Stimulated activated naive B cell treated with anti-CD40 and anti-IgM and Interleukin-4, amounts not matched to agents 10 μg/mL and 1 μg/mL and 100 μg/mL, for 72 hours (primary cell): Measurements from ENCODE around the gene ERC2.

ENCODE experiments used
- ATAC-seq, 2 donors: fragments of 150-1000 bp; cut with Tn5 transposase; replicated peaks; 2 replicates each; pipeline ENCODE4 v1.10.0; 2021; ENCODE audit warnings: moderate library complexity in 1 of 2
- DNase-seq: peaks from one replicate; pipeline ENCODE4 v3.0.0; 2021
- H3K27ac Mint-ChIP-seq: one replicate; pipeline ENCODE4 v1.8.0; 2022; ENCODE audit warnings: mild to moderate bottlenecking, mixed read lengths
- H3K27me3 Mint-ChIP-seq, 2 donors: one replicate each; pipeline ENCODE4 v1.8.0; 2022; ENCODE audit warnings: mixed read lengths in 2 of 2
- H3K36me3 Mint-ChIP-seq, 2 donors: one replicate each; pipeline ENCODE4 v1.8.0; 2022; ENCODE audit warnings: mixed read lengths in 2 of 2, mild to moderate bottlenecking in 1 of 2
- H3K4me1 Mint-ChIP-seq, 2 donors: one replicate each; pipeline ENCODE4 v1.8.0; 2022; ENCODE audit warnings: mixed read lengths in 2 of 2, mild to moderate bottlenecking in 1 of 2
- H3K4me3 Mint-ChIP-seq, 2 donors: one replicate each; pipeline ENCODE4 v1.8.0; 2022; ENCODE audit warnings: mild to moderate bottlenecking in 2 of 2, mixed read lengths in 2 of 2, moderate library complexity in 1 of 2
- H3K9me3 Mint-ChIP-seq, 2 donors: one replicate each; pipeline ENCODE4 v1.8.0; 2022; ENCODE audit warnings: mixed read lengths in 2 of 2, mild to moderate bottlenecking in 1 of 2

Gene ERC2

GRCh38 chr3:55538158-55538557 is 930.1 kb downstream of the ERC2 start:
- no peaks in the 10 kb centered on the region for H3K4me1 Mint-ChIP-seq
- H3K27me3 Mint-ChIP-seq, result no peaks in the 10 kb centered on the region
- DNase-seq (no peak), ATAC-seq (no peak)
- no peaks in the 10 kb centered on the region for H3K36me3 Mint-ChIP-seq
- no peak overlapping the region for H3K27ac Mint-ChIP-seq
- H3K9me3 Mint-ChIP-seq, result peaks cover 0 to 3% of the 10 kb centered on the region in 2 donors
- H3K4me3 Mint-ChIP-seq, result no peak overlapping the region

GRCh38 chr3:55537563-55537962 is 930.7 kb downstream of the ERC2 start:
- DNase-seq, result no peak
- H3K4me1 Mint-ChIP-seq, result no peaks in the 10 kb centered on the region
- H3K27me3 Mint-ChIP-seq, result no peaks in the 10 kb centered on the region
- no peak overlapping the region for H3K4me3 Mint-ChIP-seq
- no peak for ATAC-seq
- H3K36me3 Mint-ChIP-seq, result no peaks in the 10 kb centered on the region
- peaks cover 0 to 2% of the 10 kb centered on the region in 2 donors for H3K9me3 Mint-ChIP-seq
- H3K27ac Mint-ChIP-seq, result no peak overlapping the region

- H3K36me3 Mint-ChIP-seq, result no peaks in the 10 kb centered on the region
- ATAC-seq (no peak), DNase-seq (no peak)
- no peaks in the 10 kb centered on the region for H3K27me3 Mint-ChIP-seq
- peaks cover 0 to 2% of the 10 kb centered on the region in 2 donors for H3K9me3 Mint-ChIP-seq
- no peaks in the 10 kb centered on the region for H3K4me1 Mint-ChIP-seq
- H3K4me3 Mint-ChIP-seq, result no peak overlapping the region
- no peak overlapping the region for H3K27ac Mint-ChIP-seq
Observed at GRCh38 chr3:55537129-55537528, 931.1 kb downstream of the ERC2 start.

GRCh38 chr3:55534876-55535275 is 933.4 kb downstream of the ERC2 start:
- H3K9me3 Mint-ChIP-seq, result peaks cover 0 to 2% of the 10 kb centered on the region in 2 donors
- DNase-seq, result no peak
- no peak for ATAC-seq
- H3K27me3 Mint-ChIP-seq, result no peaks in the 10 kb centered on the region
- no peaks in the 10 kb centered on the region for H3K4me1 Mint-ChIP-seq
- no peaks in the 10 kb centered on the region for H3K36me3 Mint-ChIP-seq
- no peak overlapping the region for H3K27ac Mint-ChIP-seq
- no peak overlapping the region for H3K4me3 Mint-ChIP-seq

- no peak overlapping the region for H3K27ac Mint-ChIP-seq
- H3K27me3 Mint-ChIP-seq, result no peaks in the 10 kb centered on the region
- DNase-seq (no peak), ATAC-seq (no peak)
- H3K36me3 Mint-ChIP-seq, result no peaks in the 10 kb centered on the region
- H3K9me3 Mint-ChIP-seq, result peaks cover under 1 to 2% of the 10 kb centered on the region in 2 donors
- no peak overlapping the region for H3K4me3 Mint-ChIP-seq
- no peaks in the 10 kb centered on the region for H3K4me1 Mint-ChIP-seq
Observed at GRCh38 chr3:55532806-55533205, 935.5 kb downstream of the ERC2 start.

GRCh38 chr3:55531321-55531720 is 936.9 kb downstream of the ERC2 start:
- Mint-ChIP-seq H3K4me3 (no peak overlapping the region), H3K27me3 (no peaks in the 10 kb centered on the region), H3K4me1 (no peaks in the 10 kb centered on the region), H3K9me3 (peaks cover 2 to 6% of the 10 kb centered on the region in 2 donors), H3K36me3 (no peaks in the 10 kb centered on the region), H3K27ac (no peak overlapping the region)
- no peak for ATAC-seq
- no peak for DNase-seq

- H3K27ac Mint-ChIP-seq, result no peak overlapping the region
- no peaks in the 10 kb centered on the region for H3K4me1 Mint-ChIP-seq
- DNase-seq (no peak), ATAC-seq (no peak)
- H3K27me3 Mint-ChIP-seq, result peaks cover 0 to 4% of the 10 kb centered on the region in 2 donors
- H3K36me3 Mint-ChIP-seq, result no peaks in the 10 kb centered on the region
- peaks cover 0 to 6% of the 10 kb centered on the region in 2 donors for H3K9me3 Mint-ChIP-seq
- H3K4me3 Mint-ChIP-seq, result no peak overlapping the region
Observed at GRCh38 chr3:55527361-55527760, 940.9 kb downstream of the ERC2 start.

GRCh38 chr3:55526332-55527030 is 941.8 kb downstream of the ERC2 start:
- no peak for ATAC-seq
- no peak overlapping the region for H3K27ac Mint-ChIP-seq
- no peaks in the 10 kb centered on the region for H3K36me3 Mint-ChIP-seq
- H3K27me3 Mint-ChIP-seq, result peaks cover 0 to 4% of the 10 kb centered on the region in 2 donors
- no peak overlapping the region for H3K4me3 Mint-ChIP-seq
- no peak for DNase-seq
- H3K4me1 Mint-ChIP-seq, result no peaks in the 10 kb centered on the region
- peaks cover 0 to 6% of the 10 kb centered on the region in 2 donors for H3K9me3 Mint-ChIP-seq

- no peak for DNase-seq
- Mint-ChIP-seq H3K27me3 (peaks cover 0 to 4% of the 10 kb centered on the region in 2 donors), H3K9me3 (peaks cover 0 to 6% of the 10 kb centered on the region in 2 donors), H3K4me1 (no peaks in the 10 kb centered on the region), H3K36me3 (no peaks in the 10 kb centered on the region), H3K4me3 (no peak overlapping the region), H3K27ac (no peak overlapping the region)
- ATAC-seq, result no peak
Observed at GRCh38 chr3:55525436-55525835, 942.8 kb downstream of the ERC2 start.

GRCh38 chr3:55524565-55525244 is 943.6 kb downstream of the ERC2 start:
- ATAC-seq, result no peak
- H3K9me3 Mint-ChIP-seq, result peaks cover 0 to 6% of the 10 kb centered on the region in 2 donors
- H3K4me1 Mint-ChIP-seq, result no peaks in the 10 kb centered on the region
- DNase-seq, result no peak
- H3K4me3 Mint-ChIP-seq, result no peak overlapping the region
- no peak overlapping the region for H3K27ac Mint-ChIP-seq
- no peaks in the 10 kb centered on the region for H3K36me3 Mint-ChIP-seq
- H3K27me3 Mint-ChIP-seq, result peaks cover 0 to 4% of the 10 kb centered on the region in 2 donors

- Mint-ChIP-seq H3K27ac (no peak overlapping the region), H3K36me3 (no peaks in the 10 kb centered on the region), H3K4me1 (no peaks in the 10 kb centered on the region), H3K27me3 (peaks cover 0 to 4% of the 10 kb centered on the region in 2 donors), H3K9me3 (peaks cover 0 to 6% of the 10 kb centered on the region in 2 donors), H3K4me3 (no peak overlapping the region)
- no peak for ATAC-seq
- DNase-seq, result no peak
Observed at GRCh38 chr3:55523471-55523870, 944.8 kb downstream of the ERC2 start.

- no peak for DNase-seq
- no peak overlapping the region for H3K4me3 Mint-ChIP-seq
Observed at GRCh38 chr3:55521738-55522421, 946.4 kb downstream of the ERC2 start.

GRCh38 chr3:55521064-55521737 is 947.1 kb downstream of the ERC2 start:
- H3K27me3 Mint-ChIP-seq, result peaks cover 0 to 4% of the 10 kb centered on the region in 2 donors
- H3K9me3 Mint-ChIP-seq, result no peaks in the 10 kb centered on the region
- H3K4me3 Mint-ChIP-seq, result no peak overlapping the region
- ATAC-seq, result no peak
- H3K4me1 Mint-ChIP-seq, result no peaks in the 10 kb centered on the region
- no peak for DNase-seq
- H3K36me3 Mint-ChIP-seq, result no peaks in the 10 kb centered on the region
- no peak overlapping the region for H3K27ac Mint-ChIP-seq

More at GRCh38 chr3:55521738-55522421, 946.4 kb downstream of the ERC2 start:
- peaks cover 0 to 4% of the 10 kb centered on the region in 2 donors for H3K27me3 Mint-ChIP-seq
- no peak for ATAC-seq
- no peaks in the 10 kb centered on the region for H3K36me3 Mint-ChIP-seq
- H3K4me1 Mint-ChIP-seq, result no peaks in the 10 kb centered on the region
- no peak overlapping the region for H3K27ac Mint-ChIP-seq
- no peaks in the 10 kb centered on the region for H3K9me3 Mint-ChIP-seq

GRCh38 chr3:55519019-55519418 is 949.2 kb downstream of the ERC2 start:
- Mint-ChIP-seq H3K27ac (no peak overlapping the region), H3K27me3 (peaks cover 0 to 6% of the 10 kb centered on the region in 2 donors), H3K36me3 (no peaks in the 10 kb centered on the region), H3K4me1 (no peaks in the 10 kb centered on the region), H3K9me3 (no peaks in the 10 kb centered on the region), H3K4me3 (no peak overlapping the region)
- DNase-seq, result no peak
- no peak for ATAC-seq
